K562 (cell line): ENCODE data around the gene CLSTN1. TPM values are rescaled to one million over a fixed set of nuclear protein-coding genes. Genes with fewer than 3 reads are reported as not detected.

Experiments used
- ATAC-seq: fragments of 200-7000 bp; cut with Tn5 transposase; 3 replicates; pipeline ENCODE4 v1.9.1; 2020; ENCODE audit warnings: moderate library complexity
- BruUV-seq: library from RNA; stranded (reverse); fragments of 400-500 nt; replicated peaks from 2 replicates; lab custom pipeline; 2021; lab: Mats Ljungman, UMichigan
- CTCF ChIA-PET: fragments of 300-600 bp; formaldehyde crosslinking; extraction: SDS; loops from one replicate; lab custom pipeline; 2021; ENCODE audit warnings: low intra/inter-chr PET ratio; lab: Yijun Ruan, JAX
- POLR2A ChIA-PET: fragments of 300-600, 350-650 bp; sonication (Branson Sonifier 250); formaldehyde crosslinking; extraction: SDS; loops from one replicate; lab custom pipeline; 2021; ENCODE audit warnings: antibody characterized with exemption, inconsistent platforms; lab: Yijun Ruan, JAX
- DNase-seq, 4 experiments: peaks; one replicate each; pipeline versions ENCODE4 v3.0.0 to v3.0.0-alpha.2; 2011 to 2018; ENCODE audit warnings: low spot score in 3 of 4, mixed read lengths in 3 of 4; ENCODE audit errors: extremely low read depth in 1 of 4
- FAIRE-seq: peaks from 2 replicates; lab custom pipeline; 2011; peaks lifted over from hg19 to GRCh38; lab: Jason Lieb, UNC
- H2AFZ ChIP-seq: 2 replicates; pipeline ENCODE4 v1.6.0; 2011; ENCODE audit warnings: low read depth, low read length, control low read depth, inconsistent platforms
- H3K27ac ChIP-seq: fragments of 200-600 bp; 3 replicates; pipeline ENCODE4 v1.8.0; 2011; ENCODE audit warnings: low read depth, mild to moderate bottlenecking, control low read depth, inconsistent platforms, low read length, moderate library complexity, mixed read lengths; ENCODE audit errors: extremely low read depth
- H3K27me3 ChIP-seq, 2 experiments: fragments of 300-600 bp in 1 of 2; 2 replicates in 1 of 2; 3 replicates in 1 of 2; pipeline versions ENCODE4 v1.6.0 to v1.8.0; 2011; ENCODE audit warnings: inconsistent platforms in 2 of 2, low read length in 2 of 2, mild to moderate bottlenecking in 1 of 2, mixed read lengths in 1 of 2, moderate library complexity in 1 of 2; ENCODE audit not compliant: control insufficient read depth in 2 of 2, insufficient read depth in 2 of 2
- H3K36me3 ChIP-seq: fragments of 300-600 bp; 3 replicates; pipeline ENCODE4 v1.8.0; 2011; ENCODE audit warnings: mild to moderate bottlenecking, low read length, inconsistent platforms; ENCODE audit not compliant: control insufficient read depth, insufficient read depth
- H3K4me1 ChIP-seq, 2 experiments: fragments of 200-600 bp in 1 of 2; replicated peaks in 1 of 2; 2 replicates in 1 of 2; 3 replicates in 1 of 2; pipeline versions ENCODE4 v1.5.1 to v1.8.0; 2011; ENCODE audit warnings: inconsistent platforms in 2 of 2, low read length in 2 of 2, mild to moderate bottlenecking in 1 of 2, mixed read lengths in 1 of 2, moderate library complexity in 1 of 2; ENCODE audit not compliant: control insufficient read depth in 2 of 2, insufficient read depth in 2 of 2
- H3K4me2 ChIP-seq: 2 replicates; pipeline ENCODE4 v1.6.1; 2011; ENCODE audit warnings: low read length, control low read depth, inconsistent platforms, mixed read lengths; ENCODE audit not compliant: insufficient read depth
- H3K4me3 ChIP-seq: fragments of 200-600 bp; sonication (generic), shearing (Covaris generic); 2 replicates; pipeline ENCODE4 v1.5.1; 2016; ENCODE audit warnings: control low read depth, inconsistent platforms
- H3K79me2 ChIP-seq: fragments of 200-600 bp; 3 replicates; pipeline ENCODE4 v1.8.0; 2011; ENCODE audit warnings: low read length, inconsistent platforms; ENCODE audit not compliant: control insufficient read depth, insufficient read depth
- H3K9ac ChIP-seq, 2 experiments: 2 replicates each; pipeline versions ENCODE4 v1.6.0 to v1.6.1; 2011; ENCODE audit warnings: low read depth in 2 of 2, low read length in 2 of 2, control low read depth in 1 of 2, inconsistent platforms in 1 of 2, mild to moderate bottlenecking in 1 of 2, mixed read lengths in 1 of 2; ENCODE audit not compliant: insufficient read depth in 1 of 2
- H3K9me1 ChIP-seq: one replicate; pipeline ENCODE4 v1.6.0; 2011; ENCODE audit warnings: inconsistent platforms, mild to moderate bottlenecking, low read length, moderate library complexity; ENCODE audit not compliant: control insufficient read depth, insufficient read depth
- H3K9me3 ChIP-seq: replicated peaks from 2 replicates; pipeline ENCODE4 v1.5.1; 2011; ENCODE audit warnings: low read depth, low read length, inconsistent platforms; ENCODE audit not compliant: control insufficient read depth, insufficient read depth
- H4K20me1 ChIP-seq: replicated peaks from 2 replicates; pipeline ENCODE4 v1.6.1; 2011; ENCODE audit warnings: low read length, inconsistent platforms, mixed read lengths; ENCODE audit not compliant: control insufficient read depth, insufficient read depth
- ARNT ChIP-seq, 2 experiments: fragments of 450-650 bp; IDR thresholded peaks; 2 replicates each; pipeline ENCODE4 v1.6.1; 2016; ENCODE audit warnings: mild to moderate bottlenecking in 1 of 2
- CHAMP1 ChIP-seq: fragments of 450-650 bp; IDR thresholded peaks from 2 replicates; pipeline ENCODE4 v1.6.1; 2016; ENCODE audit warnings: mild to moderate bottlenecking
- E2F3 ChIP-seq: fragments of 250-450 bp; sonication (Bioruptor Pico); IDR thresholded peaks from 2 replicates; pipeline ENCODE4 v1.4.0; 2020; ENCODE audit warnings: mild to moderate bottlenecking
- EZH2 ChIP-seq: IDR thresholded peaks from 2 replicates; pipeline ENCODE4 v1.6.1; 2012; ENCODE audit warnings: low read depth, mild to moderate bottlenecking, inconsistent platforms, low read length, borderline replicate concordance
- KLF13 ChIP-seq: fragments of 450-650 bp; IDR thresholded peaks from 2 replicates; pipeline ENCODE4 v1.6.1; 2016; ENCODE audit warnings: missing genetic modification characterization, low read depth, mild to moderate bottlenecking, missing compliant biosample characterization, moderate library complexity, borderline replicate concordance
- MEF2D ChIP-seq: conservative IDR thresholded peaks from 2 replicates; pipeline ENCODE4 v1.6.1; 2016; ENCODE audit warnings: low read depth, missing genetic modification characterization, missing compliant biosample characterization
- POLR2AphosphoS5 ChIP-seq: IDR thresholded peaks from 2 replicates; pipeline ENCODE4 v1.6.1; 2011; ENCODE audit warnings: mild to moderate bottlenecking, low read depth, low read length, moderate library complexity; ENCODE audit not compliant: control insufficient read depth, insufficient read depth
- RBM14 ChIP-seq: fragments of 200-400 bp; formaldehyde crosslinking; IDR thresholded peaks from 2 replicates; pipeline ENCODE4 v1.6.1; 2018; ENCODE audit warnings: low read depth, mild to moderate bottlenecking, low read length, moderate library complexity, borderline replicate concordance; ENCODE audit not compliant: insufficient read depth
- SPI1 ChIP-seq: IDR thresholded peaks from 2 replicates; pipeline ENCODE4 v1.6.1; 2011; ENCODE audit warnings: low read depth, low read length, control low read depth, borderline replicate concordance
- TAF9B ChIP-seq: fragments of 450-650 bp; IDR thresholded peaks from 2 replicates; pipeline ENCODE4 v1.6.1; 2018; ENCODE audit warnings: mild to moderate bottlenecking; ENCODE audit not compliant: partially characterized antibody
- THRA ChIP-seq: fragments of 450-650 bp; IDR thresholded peaks from 2 replicates; pipeline ENCODE4 v1.6.1; 2017; ENCODE audit warnings: mild to moderate bottlenecking, moderate library complexity
- ZBTB26 ChIP-seq: fragments of 450-650 bp; formaldehyde crosslinking; IDR thresholded peaks from 2 replicates; pipeline ENCODE4 v1.4.0; 2022; ENCODE audit warnings: missing genetic modification characterization
- ZBTB43 ChIP-seq: sonication (generic); formaldehyde crosslinking; IDR thresholded peaks from 2 replicates; pipeline ENCODE4 v1.8.0; 2023; ENCODE audit warnings: mild to moderate bottlenecking, missing genetic modification reagents
- ZNF583 ChIP-seq: fragments of 250-450 bp; sonication (Bioruptor Pico); IDR thresholded peaks from 2 replicates; pipeline ENCODE4 v1.4.0; 2020
- whole genome bisulfite sequencing: fragments of 100-300 bp; shearing (Covaris generic); methylation state at CpG from one replicate; pipeline ENCODE4 v1.1.6; 2016; ENCODE audit warnings: low coverage, mixed read lengths; ENCODE audit not compliant: insufficient coverage; ENCODE audit errors: missing lambda C conversion rate; 5-methylcytosine and 5-hydroxymethylcytosine counted together
- in situ Hi-C: fragments of 300-500 bp; cut with MboI; formaldehyde crosslinking; loops from 4 replicates; pipeline ENCODE4 v1.15.0; 2018; ENCODE audit warnings: inconsistent platforms, mixed read lengths
- intact Hi-C: fragments of 100-400 bp; cut with micrococcal nuclease; formaldehyde crosslinking; loops from 2 replicates; pipeline ENCODE4 v1.14.2; 2022
- polyA plus RNA-seq, 8 experiments: library from polyadenylated mRNA; depleted of rRNA in 4 of 8; stranded (reverse) in 5 of 8; unstranded in 3 of 8; fragments of >200 nt; fragmentation: Nextera tagmentation in 2 of 8; fragmentation: Illumina TruSeq in 1 of 8; extraction: Ambion mirVana in 2 of 8; extraction: Trizol in 1 of 8; gene quantifications; 2 replicates each; pipeline versions ENCODE4 v1.2.1 to v1.2.3, GENCODE V29; 2011 to 2014; ENCODE audit warnings: inconsistent platforms in 1 of 8, missing spikeins in 1 of 8
- total RNA-seq, 7 experiments: library from RNA; depleted of rRNA in 6 of 7; stranded (reverse); fragments of >200 nt in 6 of 7; fragmentation: Illumina TruSeq in 2 of 7; extraction: Trizol in 2 of 7; gene quantifications; 2 replicates each; pipeline versions ENCODE4 v1.2.1 to v1.2.3, GENCODE V29; 2011 to 2021; ENCODE audit warnings: low replicate concordance in 1 of 7

The CLSTN1 gene
- total and polyA plus RNA-seq, 9 of the 15 experiments (the other 6 are each of a cell fraction or from before 2014, with no cell fraction given): 1.1 to 32.5 (median 13.3) TPM

GRCh38 chr1:9717193-9718005, 106.4 kb downstream of the CLSTN1 start:
- CTCF ChIA-PET: interaction anchor here (2.8 kb wide), 1 partner anchor 90 kb away, joined by 20 read pairs; no protein-coding TSS in a partner anchor
- peak; percentile 88 to 98 (median 92) for DNase-seq
- H3K4me1 ChIP-seq: peaks cover 61 to 94% of the 10 kb centered on the region in 2 experiments
- 3% methylated on average over 25 of the region's 25 CpGs for WGBS
- TSS peak; percentile 92 for BruUV-seq
- FAIRE-seq: peak; percentile 96
- intact Hi-C loops: loop anchor here (2.0 kb wide), 1 partner anchor 15 kb away; no protein-coding TSS in a partner anchor
- H3K36me3 ChIP-seq: peaks cover 29% of the 10 kb centered on the region; the same call in 2 of the 3 replicates
- peaks cover 3% of the 10 kb centered on the region for H3K9me1 ChIP-seq
- H3K9me3 ChIP-seq: no peaks in the 10 kb centered on the region
- peak overlapping the region; percentile 48 for H3K4me3 ChIP-seq
- ATAC-seq: peak; percentile 81
- H4K20me1 ChIP-seq: no peaks in the 10 kb centered on the region
- H2AFZ ChIP-seq: peak overlapping the region; percentile 92
- H3K27me3 ChIP-seq: no peaks in the 10 kb centered on the region
- in situ Hi-C loops: no loop called here
- peak overlapping the region; percentile 84 to 94 for H3K9ac ChIP-seq
- peak overlapping the region; percentile 92 for H3K4me2 ChIP-seq
- peak overlapping the region; percentile 87 for H3K27ac ChIP-seq
- H3K79me2 ChIP-seq: peaks cover 23% of the 10 kb centered on the region
- POLR2A ChIA-PET: interaction anchor here (0.6 to 1.3 kb wide), 12 partner anchors 9 to 426 kb away, joined by 3 to 5 read pairs (median 3); partner anchors contain the start of genes LZIC and NMNAT1
- TF ChIP-seq ZNF583 (CRISPR knock-in tag) (peak; percentile 70), MEF2D (tag) (no peak), SPI1 (peak; percentile 100), E2F3 (CRISPR knock-in tag) (no peak), RBM14 (no peak), EZH2 (no peak), ZBTB26 (CRISPR knock-in tag) (no peak), ZBTB43 (CRISPR knock-in tag) (no peak), KLF13 (tag) (0 out of 2 replicates have a peak, but pooled peaks have one; percentile 16), ARNT (IDR thresholded peaks at IDR 0.05) (peak in 1 of 2 experiments; percentile 98; a peak in 2 of 4 replicates), TAF9B (peak; percentile 87), POLR2AphosphoS5 (peak; percentile 24), CHAMP1 (no peak), THRA (no peak)
